ENCODE results near the gene BLM. TPM values are rescaled to one million over a fixed set of nuclear protein-coding genes. Genes with fewer than 3 reads are reported as not detected.

The BLM gene
- total and polyA plus RNA-seq, 2 of the 13 experiments (the other 11 are each of a cell fraction or from before 2014, with no cell fraction given), result 5.1 to 11.8 TPM

DNA sequence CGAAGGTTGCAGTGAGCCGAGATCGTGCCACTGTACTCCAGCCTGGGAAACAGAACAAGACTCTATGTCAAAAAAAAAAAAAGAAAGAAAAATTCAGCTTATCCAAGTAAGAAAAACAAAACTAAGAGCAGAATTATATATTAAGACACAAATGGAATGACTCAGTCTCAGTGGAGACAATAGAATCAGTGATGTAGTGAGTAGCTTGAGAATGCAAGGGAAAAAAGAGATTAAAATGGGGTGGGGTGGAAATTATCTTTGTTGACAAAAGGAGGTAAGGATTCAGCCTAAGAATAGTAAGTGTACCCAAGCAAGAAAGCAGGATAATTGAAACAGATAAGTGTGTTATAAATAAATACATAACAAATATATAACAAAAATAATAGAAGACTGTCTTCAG is 70.7 kb downstream of the BLM start:
- Histone ChIP-seq H3K36me3 (replicated peaks in 1 of 2; ENCODE audit: control insufficient read depth in 1 of 2, insufficient read depth in 2 of 2, low read length in 2 of 2) (peaks cover 0 to 5% of the 10 kb centered on the region in 2 experiments; a peak in 1 of 5 replicates), H3K9me3 (ENCODE audit: low read length) (no peaks in the 10 kb centered on the region), H3K4me1 (ENCODE audit: insufficient read depth, low read length) (peaks cover 9% of the 10 kb centered on the region), H3K27me3 (ENCODE audit: control insufficient read depth in 1 of 2, insufficient read depth in 2 of 2, low read length in 2 of 2) (no peaks in the 10 kb centered on the region), H3K27ac (ENCODE audit: extremely low read length, insufficient read depth, low read length) (no peak overlapping the region), H4K20me1 (ENCODE audit: insufficient read depth, low read length) (no peaks in the 10 kb centered on the region), H3K4me2 (ENCODE audit: low read depth, low read length) (no peak overlapping the region), H3K79me2 (ENCODE audit: insufficient read depth, low read length) (no peaks in the 10 kb centered on the region), H3K4me3 (replicated peaks in 1 of 3; ENCODE audit: insufficient read depth in 1 of 3, low read depth in 2 of 3, low read length in 3 of 3) (no peak overlapping the region), H2AFZ (ENCODE audit: low read length) (no peak overlapping the region), H3K9ac (ENCODE audit: insufficient read depth, low read depth, low read length) (no peak overlapping the region)
- TF ChIP-seq, protein P1, sequence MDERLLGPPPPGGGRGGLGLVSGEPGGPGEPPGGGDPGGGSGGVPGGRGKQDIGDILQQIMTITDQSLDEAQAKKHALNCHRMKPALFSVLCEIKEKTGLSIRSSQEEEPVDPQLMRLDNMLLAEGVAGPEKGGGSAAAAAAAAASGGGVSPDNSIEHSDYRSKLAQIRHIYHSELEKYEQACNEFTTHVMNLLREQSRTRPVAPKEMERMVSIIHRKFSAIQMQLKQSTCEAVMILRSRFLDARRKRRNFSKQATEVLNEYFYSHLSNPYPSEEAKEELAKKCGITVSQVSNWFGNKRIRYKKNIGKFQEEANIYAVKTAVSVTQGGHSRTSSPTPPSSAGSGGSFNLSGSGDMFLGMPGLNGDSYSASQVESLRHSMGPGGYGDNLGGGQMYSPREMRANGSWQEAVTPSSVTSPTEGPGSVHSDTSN (CRISPR knock-in tag; IDR thresholded peaks at IDR 0.05), result no peak
- TF ChIP-seq ZNF124 (CRISPR knock-in tag; IDR thresholded peaks at IDR 0.05) (no peak), EHMT2 (IDR thresholded peaks at IDR 0.05; ENCODE audit: borderline replicate concordance, low read depth, low read length) (no peak), NFIB (CRISPR knock-in tag; IDR thresholded peaks at IDR 0.05; ENCODE audit: borderline replicate concordance) (no peak), XBP1 (CRISPR knock-in tag; IDR thresholded peaks at IDR 0.05) (no peak), SIX1 (CRISPR knock-in tag; IDR thresholded peaks at IDR 0.05; ENCODE audit: borderline replicate concordance) (no peak), ZBTB2 (CRISPR knock-in tag; IDR thresholded peaks at IDR 0.05; ENCODE audit: low read depth) (no peak), ZNF563 (CRISPR knock-in tag; IDR thresholded peaks at IDR 0.05) (no peak), SYNCRIP (IDR thresholded peaks at IDR 0.05; ENCODE audit: insufficient read depth, low read depth, low read length) (no peak), ZSCAN9 (CRISPR knock-in tag; IDR thresholded peaks at IDR 0.05; ENCODE audit: borderline replicate concordance) (no peak), PLRG1 (conservative IDR thresholded peaks at IDR 0.05) (no peak), ZSCAN29 (CRISPR knock-in tag; conservative IDR thresholded peaks at IDR 0.05) (no peak), ZC3H13 (CRISPR knock-in tag; IDR thresholded peaks at IDR 0.05) (no peak), ZNF660 (CRISPR knock-in tag; IDR thresholded peaks at IDR 0.05; ENCODE audit: borderline replicate concordance, low read depth) (no peak)
- TF ChIP-seq, protein P2, sequence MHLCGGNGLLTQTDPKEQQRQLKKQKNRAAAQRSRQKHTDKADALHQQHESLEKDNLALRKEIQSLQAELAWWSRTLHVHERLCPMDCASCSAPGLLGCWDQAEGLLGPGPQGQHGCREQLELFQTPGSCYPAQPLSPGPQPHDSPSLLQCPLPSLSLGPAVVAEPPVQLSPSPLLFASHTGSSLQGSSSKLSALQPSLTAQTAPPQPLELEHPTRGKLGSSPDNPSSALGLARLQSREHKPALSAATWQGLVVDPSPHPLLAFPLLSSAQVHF (CRISPR knock-in tag; IDR thresholded peaks at IDR 0.05), result no peak
- TF ChIP-seq, protein P3, sequence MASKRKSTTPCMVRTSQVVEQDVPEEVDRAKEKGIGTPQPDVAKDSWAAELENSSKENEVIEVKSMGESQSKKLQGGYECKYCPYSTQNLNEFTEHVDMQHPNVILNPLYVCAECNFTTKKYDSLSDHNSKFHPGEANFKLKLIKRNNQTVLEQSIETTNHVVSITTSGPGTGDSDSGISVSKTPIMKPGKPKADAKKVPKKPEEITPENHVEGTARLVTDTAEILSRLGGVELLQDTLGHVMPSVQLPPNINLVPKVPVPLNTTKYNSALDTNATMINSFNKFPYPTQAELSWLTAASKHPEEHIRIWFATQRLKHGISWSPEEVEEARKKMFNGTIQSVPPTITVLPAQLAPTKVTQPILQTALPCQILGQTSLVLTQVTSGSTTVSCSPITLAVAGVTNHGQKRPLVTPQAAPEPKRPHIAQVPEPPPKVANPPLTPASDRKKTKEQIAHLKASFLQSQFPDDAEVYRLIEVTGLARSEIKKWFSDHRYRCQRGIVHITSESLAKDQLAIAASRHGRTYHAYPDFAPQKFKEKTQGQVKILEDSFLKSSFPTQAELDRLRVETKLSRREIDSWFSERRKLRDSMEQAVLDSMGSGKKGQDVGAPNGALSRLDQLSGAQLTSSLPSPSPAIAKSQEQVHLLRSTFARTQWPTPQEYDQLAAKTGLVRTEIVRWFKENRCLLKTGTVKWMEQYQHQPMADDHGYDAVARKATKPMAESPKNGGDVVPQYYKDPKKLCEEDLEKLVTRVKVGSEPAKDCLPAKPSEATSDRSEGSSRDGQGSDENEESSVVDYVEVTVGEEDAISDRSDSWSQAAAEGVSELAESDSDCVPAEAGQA (IDR thresholded peaks at IDR 0.05; ENCODE audit: low read depth), result no peak
- TF ChIP-seq, protein P3 (CRISPR knock-in tag; IDR thresholded peaks at IDR 0.05; ENCODE audit: borderline replicate concordance), result no peak
- ChIA-PET POLR2A (no interaction called here), CTCF (ENCODE audit: low intra/inter-chr PET ratio, low total read pairs) (no interaction called here)
- DNase-seq (ENCODE audit: low spot score) (no peak), ATAC-seq (no peak), FAIRE-seq (no peak)
- in situ Hi-C loops (cut with HindIII; ENCODE audit: extremely low pct_ligation_motif_present, low pct_unique_long_range_greater_than_20kb), result no loop called here
- 97% methylated on average over 3 of the region's 3 CpGs for WGBS (ENCODE audit: low lambda C conversion rate)
- no TSS peak for BruUV-seq (replicated peaks)
- intact Hi-C loops (cut with micrococcal nuclease; ENCODE audit: unreplicated experiment), result no loop called here

All from HepG2 (cell line).